Stromal cell of bone marrow (primary cell): ENCODE measurements around the gene SULT1A1.
"Not testable (repeated sequence)": the region's sequence is repeated elsewhere in the genome, so short reads cannot be mapped to it uniquely, and the experiment has no call there.

Experiments used
- DNase-seq: peaks from one replicate; pipeline ENCODE4 v3.0.0-alpha.2; 2012; ENCODE audit warnings: low read depth

The SULT1A1 gene

GRCh38 chr16:28608496-28608808, 1.4 kb downstream of the SULT1A1 start:
- not testable (repeated sequence) for DNase-seq

- not testable (repeated sequence) for DNase-seq
These were observed 2.0 kb downstream of the SULT1A1 start for GRCh38 chr16:28607681-28608495.

- no peak for DNase-seq
These were observed 2.7 kb downstream of the SULT1A1 start for GRCh38 chr16:28607116-28607623.

GRCh38 chr16:28606291-28607115, 3.3 kb downstream of the SULT1A1 start:
- DNase-seq = no peak

- no peak for DNase-seq
These were observed 5.7 kb downstream of the SULT1A1 start for GRCh38 chr16:28604186-28604565.

- no peak for DNase-seq
These were observed 6.3 kb downstream of the SULT1A1 start for GRCh38 chr16:28603381-28604185.

GRCh38 chr16:28602529-28602928, 7.3 kb downstream of the SULT1A1 start:
- DNase-seq = no peak

- DNase-seq = not testable (repeated sequence)
These were observed 7.8 kb downstream of the SULT1A1 start for GRCh38 chr16:28602062-28602461.

- not testable (repeated sequence) for DNase-seq
These were observed 8.3 kb downstream of the SULT1A1 start for GRCh38 chr16:28601589-28601988.

- DNase-seq = not testable (repeated sequence)
These were observed 8.9 kb downstream of the SULT1A1 start for GRCh38 chr16:28600965-28601364.

- not testable (repeated sequence) for DNase-seq
These were observed 10.2 kb downstream of the SULT1A1 start for GRCh38 chr16:28599377-28600285.

GRCh38 chr16:28597692-28598261, 12.1 kb downstream of the SULT1A1 start:
- no peak for DNase-seq

GRCh38 chr16:28596840-28597691, 12.8 kb downstream of the SULT1A1 start, which contains the start of gene SULT1A2:
Gene SULT1A2, minus strand, starts transcription at chr16:28597050. Its CDS starts 1,120 bp downstream, at chr16:28595930.
- DNase-seq = no peak

- DNase-seq = no peak
These were observed 13.7 kb downstream of the SULT1A1 start for GRCh38 chr16:28596115-28596630.

GRCh38 chr16:28595451-28595850, 14.4 kb downstream of the SULT1A1 start:
- not testable (repeated sequence) for DNase-seq

- no peak for DNase-seq
These were observed 16.8 kb downstream of the SULT1A1 start for GRCh38 chr16:28592979-28593553.

GRCh38 chr16:28592511-28592910, 17.3 kb downstream of the SULT1A1 start:
- no peak for DNase-seq

GRCh38 chr16:28591355-28591754, 18.5 kb downstream of the SULT1A1 start:
- DNase-seq = no peak
